ENCODE results near the gene SH3BGRL2. TPM values are rescaled to one million over a fixed set of nuclear protein-coding genes. Genes with fewer than 3 reads are reported as not detected.

The SH3BGRL2 gene
- total RNA-seq, 1 donor from 2014 or later: 47.0 TPM

DNA sequence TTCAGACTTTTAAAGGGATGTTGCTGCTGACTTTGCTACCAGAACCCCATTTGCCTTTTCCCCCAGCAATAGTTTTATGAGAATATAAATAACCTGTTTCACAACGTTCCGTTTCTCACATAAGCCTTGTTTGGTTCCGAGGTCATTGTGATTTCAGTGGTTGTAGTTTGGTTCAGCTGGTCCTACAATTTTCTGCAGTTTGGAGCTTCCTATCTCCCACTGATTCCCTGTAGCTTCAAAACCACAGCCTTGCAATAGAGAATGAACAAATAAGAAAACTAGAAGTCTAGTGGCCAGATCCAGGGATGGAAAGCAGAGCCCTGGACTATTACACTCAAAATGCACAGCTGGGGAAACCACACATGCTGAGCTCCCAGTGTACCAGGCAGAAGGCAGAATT, 24.1 kb upstream of the SH3BGRL2 start:
- H3K4me3 Mint-ChIP-seq: no peak overlapping the region
- no peaks in the 10 kb centered on the region for H4K20me1 ChIP-seq (ENCODE audit: low read depth)
- H3K9me3 ChIP-seq (ENCODE audit: low read depth): no peaks in the 10 kb centered on the region
- H3K36me3 ChIP-seq: no peaks in the 10 kb centered on the region
- no peaks in the 10 kb centered on the region for H3K9me3 Mint-ChIP-seq
- no peak overlapping the region for H2AFZ ChIP-seq (replicated peaks)
- no peak for DNase-seq (ENCODE audit: low spot score)
- H3K79me2 ChIP-seq (ENCODE audit: low read depth): no peaks in the 10 kb centered on the region
- H3K27me3 ChIP-seq: no peaks in the 10 kb centered on the region
- peaks cover 25% of the 10 kb centered on the region for H3K4me1 Mint-ChIP-seq
- H3F3A ChIP-seq (ENCODE audit: low read depth): no peaks in the 10 kb centered on the region
- no peak for TF ChIP-seq EZH2phosphoT487 (IDR thresholded peaks at IDR 0.05)
- TF ChIP-seq, protein P1, sequence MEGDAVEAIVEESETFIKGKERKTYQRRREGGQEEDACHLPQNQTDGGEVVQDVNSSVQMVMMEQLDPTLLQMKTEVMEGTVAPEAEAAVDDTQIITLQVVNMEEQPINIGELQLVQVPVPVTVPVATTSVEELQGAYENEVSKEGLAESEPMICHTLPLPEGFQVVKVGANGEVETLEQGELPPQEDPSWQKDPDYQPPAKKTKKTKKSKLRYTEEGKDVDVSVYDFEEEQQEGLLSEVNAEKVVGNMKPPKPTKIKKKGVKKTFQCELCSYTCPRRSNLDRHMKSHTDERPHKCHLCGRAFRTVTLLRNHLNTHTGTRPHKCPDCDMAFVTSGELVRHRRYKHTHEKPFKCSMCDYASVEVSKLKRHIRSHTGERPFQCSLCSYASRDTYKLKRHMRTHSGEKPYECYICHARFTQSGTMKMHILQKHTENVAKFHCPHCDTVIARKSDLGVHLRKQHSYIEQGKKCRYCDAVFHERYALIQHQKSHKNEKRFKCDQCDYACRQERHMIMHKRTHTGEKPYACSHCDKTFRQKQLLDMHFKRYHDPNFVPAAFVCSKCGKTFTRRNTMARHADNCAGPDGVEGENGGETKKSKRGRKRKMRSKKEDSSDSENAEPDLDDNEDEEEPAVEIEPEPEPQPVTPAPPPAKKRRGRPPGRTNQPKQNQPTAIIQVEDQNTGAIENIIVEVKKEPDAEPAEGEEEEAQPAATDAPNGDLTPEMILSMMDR (IDR thresholded peaks at IDR 0.05): no peak
- no peak for TF ChIP-seq EZH2 (IDR thresholded peaks at IDR 0.05)
- no peak overlapping the region for H3K27ac Mint-ChIP-seq
- no peak overlapping the region for H3K4me3 ChIP-seq
- H3K9ac ChIP-seq: no peak overlapping the region
- no peak overlapping the region for H3K27ac ChIP-seq
- H3K4me1 ChIP-seq: no peaks in the 10 kb centered on the region
- H3K4me2 ChIP-seq: no peak overlapping the region
- H3K36me3 Mint-ChIP-seq: peaks cover 1% of the 10 kb centered on the region
- no peaks in the 10 kb centered on the region for H3K27me3 Mint-ChIP-seq (ENCODE audit: insufficient read depth, low read depth)

DNA sequence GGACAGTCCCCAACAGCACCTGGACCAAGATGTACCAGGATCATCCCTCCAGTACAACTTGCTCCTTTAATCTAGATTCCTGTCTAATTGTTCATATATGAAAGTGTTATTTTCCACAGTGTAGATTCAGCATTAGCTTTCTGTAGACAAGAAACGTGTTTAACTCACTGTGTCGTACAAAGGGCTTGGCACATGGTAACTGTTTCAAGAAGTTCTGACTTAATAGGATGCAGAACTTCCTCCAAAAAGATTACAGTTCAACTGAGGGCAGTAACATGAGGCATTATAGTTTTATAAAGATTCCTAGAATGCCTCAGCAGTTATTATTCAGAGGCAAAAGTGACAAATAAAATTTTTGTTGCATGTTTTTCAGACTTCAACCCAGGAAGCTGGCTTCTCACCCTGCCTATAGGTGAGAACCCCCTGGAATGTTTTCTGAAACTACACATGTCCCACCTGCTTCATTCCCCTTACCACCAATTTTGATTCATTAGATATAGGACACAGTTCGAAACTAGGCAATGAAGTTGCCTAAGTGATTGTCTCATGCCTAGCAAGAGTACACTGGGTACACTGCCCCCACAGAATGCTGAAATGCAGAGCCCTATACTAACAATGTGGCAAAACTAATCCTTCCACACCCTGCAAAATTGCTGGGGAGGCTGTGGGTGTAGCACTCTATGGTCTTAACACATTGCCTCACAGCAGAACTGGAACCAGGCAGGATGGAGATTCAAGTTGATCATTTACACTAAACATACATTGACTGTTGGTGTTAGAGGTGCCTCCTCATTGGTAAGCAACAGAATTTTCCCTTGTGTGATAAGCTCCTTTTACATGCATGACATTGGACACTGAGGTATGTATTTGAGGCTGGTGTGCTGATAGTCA, 22.6 kb upstream of the SH3BGRL2 start:
- Histone ChIP-seq H3K79me2 (ENCODE audit: low read depth) (no peaks in the 10 kb centered on the region), H3K36me3 (no peaks in the 10 kb centered on the region), H3K9me3 (ENCODE audit: low read depth) (no peaks in the 10 kb centered on the region), H3F3A (ENCODE audit: low read depth) (no peaks in the 10 kb centered on the region), H3K27ac (no peak overlapping the region), H3K4me2 (no peak overlapping the region), H4K20me1 (ENCODE audit: low read depth) (no peaks in the 10 kb centered on the region), H2AFZ (replicated peaks) (no peak overlapping the region), H3K27me3 (no peaks in the 10 kb centered on the region), H3K4me1 (no peaks in the 10 kb centered on the region), H3K4me3 (no peak overlapping the region), H3K9ac (no peak overlapping the region)
- TF ChIP-seq, protein P1 (IDR thresholded peaks at IDR 0.05): no peak
- TF ChIP-seq EZH2 (IDR thresholded peaks at IDR 0.05) (no peak), EZH2phosphoT487 (IDR thresholded peaks at IDR 0.05) (no peak)
- Mint-ChIP-seq H3K9me3 (no peaks in the 10 kb centered on the region), H3K36me3 (peaks cover 1% of the 10 kb centered on the region), H3K4me1 (peaks cover 23% of the 10 kb centered on the region), H3K27me3 (ENCODE audit: insufficient read depth, low read depth) (no peaks in the 10 kb centered on the region), H3K4me3 (no peak overlapping the region), H3K27ac (no peak overlapping the region)
- DNase-seq (ENCODE audit: low spot score): no peak

DNA sequence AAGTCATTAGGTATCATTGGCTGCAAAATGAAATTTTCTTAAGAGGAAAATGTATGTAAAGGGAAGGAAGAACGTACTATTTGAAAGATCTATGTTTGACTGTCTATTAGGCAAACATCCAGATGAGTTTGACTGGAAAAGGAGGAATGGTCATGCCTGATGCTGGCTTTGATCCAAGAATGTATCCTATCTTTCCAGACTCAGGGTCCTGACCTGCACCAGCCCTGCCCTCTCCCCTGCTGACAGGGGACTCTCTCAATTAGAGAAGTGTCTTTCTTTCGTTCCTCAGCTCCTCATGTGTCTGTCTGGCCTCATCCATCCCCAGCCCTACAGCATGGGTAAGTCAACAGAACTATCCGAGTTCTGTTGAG, 21.9 kb upstream of the SH3BGRL2 start:
- H3K4me1 Mint-ChIP-seq: peaks cover 26% of the 10 kb centered on the region
- H3K9ac ChIP-seq: no peak overlapping the region
- no peak overlapping the region for H3K4me2 ChIP-seq
- H3K36me3 Mint-ChIP-seq: peaks cover 4% of the 10 kb centered on the region
- no peaks in the 10 kb centered on the region for H3K27me3 Mint-ChIP-seq (ENCODE audit: insufficient read depth, low read depth)
- no peaks in the 10 kb centered on the region for H3K9me3 ChIP-seq (ENCODE audit: low read depth)
- no peaks in the 10 kb centered on the region for H3K4me1 ChIP-seq
- no peaks in the 10 kb centered on the region for H3K9me3 Mint-ChIP-seq
- H3K27me3 ChIP-seq: no peaks in the 10 kb centered on the region
- H4K20me1 ChIP-seq (ENCODE audit: low read depth): no peaks in the 10 kb centered on the region
- TF ChIP-seq, protein P1 (IDR thresholded peaks at IDR 0.05): no peak
- TF ChIP-seq EZH2phosphoT487 (IDR thresholded peaks at IDR 0.05) (no peak), EZH2 (IDR thresholded peaks at IDR 0.05) (no peak)
- DNase-seq (ENCODE audit: low spot score): no peak
- H3K27ac ChIP-seq: no peak overlapping the region
- no peak overlapping the region for H3K27ac Mint-ChIP-seq
- no peaks in the 10 kb centered on the region for H3K79me2 ChIP-seq (ENCODE audit: low read depth)
- no peak overlapping the region for H3K4me3 ChIP-seq
- H3F3A ChIP-seq (ENCODE audit: low read depth): no peaks in the 10 kb centered on the region
- no peaks in the 10 kb centered on the region for H3K36me3 ChIP-seq
- no peak overlapping the region for H3K4me3 Mint-ChIP-seq
- no peak overlapping the region for H2AFZ ChIP-seq (replicated peaks)
